Measurements from ENCODE around the gene COL23A1. TPM values are rescaled to one million over a fixed set of nuclear protein-coding genes. Genes with fewer than 3 reads are reported as not detected.

The COL23A1 gene
- polyA plus RNA-seq, 3 donors, result 0.11 to 0.21 TPM; not detected in 1

DNA sequence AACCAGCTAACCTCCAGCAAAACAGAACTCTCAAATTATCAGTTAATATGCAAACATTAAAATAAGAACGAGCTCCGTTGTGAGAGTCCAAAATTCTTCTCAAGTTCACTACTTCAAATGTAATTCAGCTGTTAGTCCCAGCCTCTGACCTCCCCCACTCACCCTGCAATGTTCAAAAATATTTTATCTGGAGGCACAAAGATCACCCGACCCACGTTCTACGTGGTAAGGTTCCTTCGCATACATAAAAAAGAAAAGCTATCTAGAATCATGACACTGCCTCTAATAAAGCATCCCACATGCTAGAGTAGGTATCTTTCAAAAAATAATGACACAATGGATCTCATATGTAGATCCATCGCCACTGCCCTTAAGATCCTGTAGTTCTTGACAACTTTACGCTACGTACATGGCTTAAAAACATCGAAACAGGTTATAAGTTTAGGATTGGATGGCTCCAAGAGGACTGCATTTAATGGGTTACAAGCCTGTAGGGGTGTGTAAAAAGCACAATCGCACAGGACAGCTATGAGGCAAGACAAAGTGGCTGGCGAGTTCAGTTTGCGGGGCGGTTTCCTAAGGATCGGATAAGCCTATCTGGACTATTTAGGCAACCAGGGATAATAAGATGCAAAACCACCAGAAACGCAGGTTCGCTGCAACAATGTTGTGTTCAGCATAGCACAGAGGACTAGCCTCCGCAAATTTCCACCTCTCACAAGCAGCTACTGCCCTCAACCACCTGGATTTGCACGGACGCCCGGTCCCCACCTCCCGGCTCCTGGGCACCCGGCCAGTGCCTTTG lies 35.7 kb upstream of the COL23A1 start:
- no peak for TF ChIP-seq CTCF (IDR thresholded peaks at IDR 0.05)
- peaks cover 42% of the 10 kb centered on the region for H4K20me1 ChIP-seq (ENCODE audit: insufficient read depth, low read length)
- H3K4me3 Mint-ChIP-seq, result peak overlapping the region; percentile 98
- peak in 1 of 3 donors; percentile 16 for DNase-seq
- H3K4me1 ChIP-seq (ENCODE audit: control insufficient read depth in 1 of 2, insufficient read depth in 2 of 2, low read length in 2 of 2), result peaks cover 23 to 27% of the 10 kb centered on the region in 2 donors
- peaks cover 15 to 23% of the 10 kb centered on the region in 2 donors for H3K36me3 Mint-ChIP-seq
- H3K9ac ChIP-seq (ENCODE audit: insufficient read depth, low read length, poor library complexity, severe bottlenecking), result peak overlapping the region; percentile 99
- no peaks in the 10 kb centered on the region for H3K27me3 ChIP-seq (ENCODE audit: control insufficient read depth in 2 of 2, insufficient read depth in 2 of 2, low read length in 2 of 2)
- peaks cover 59% of the 10 kb centered on the region for H3K79me2 ChIP-seq (ENCODE audit: insufficient read depth, low read length)
- H2AFZ ChIP-seq (ENCODE audit: insufficient read depth, low read depth, low read length, poor library complexity, severe bottlenecking), result peak overlapping the region; percentile 77
- peak overlapping the region; percentile 97 to 99 (median 98) for H3K27ac Mint-ChIP-seq
- no peaks in the 10 kb centered on the region for H3K9me3 ChIP-seq (replicated peaks in 1 of 2; ENCODE audit: control insufficient read depth in 1 of 2, insufficient read depth in 1 of 2, low read length in 2 of 2)
- H3K9me3 Mint-ChIP-seq, result peaks cover 0 to 1% (median 0%) of the 10 kb centered on the region in 7 donors
- peaks cover 23 to 25% of the 10 kb centered on the region in 2 donors for H3K36me3 ChIP-seq (replicated peaks in 1 of 2; ENCODE audit: control insufficient read depth in 1 of 2, insufficient read depth in 2 of 2, low read length in 2 of 2)
- H3K4me2 ChIP-seq (replicated peaks; ENCODE audit: extremely low read depth, low read length, poor library complexity, severe bottlenecking), result peak overlapping the region; percentile 92
- H3K4me1 Mint-ChIP-seq, result peaks cover 27% of the 10 kb centered on the region
- peak overlapping the region; percentile 63 to 97 (median 74) for H3K4me3 ChIP-seq (replicated peaks in 1 of 3; ENCODE audit: low read depth in 2 of 3, low read length in 3 of 3)
- peaks cover 0 to 4% (median 3%) of the 10 kb centered on the region in 3 donors for H3K27me3 Mint-ChIP-seq (ENCODE audit: low read depth in 3 of 3)
- H3K27ac ChIP-seq (ENCODE audit: low read depth in 1 of 2, low read length in 2 of 2), result peak overlapping the region; percentile 95 to 98
- WGBS (ENCODE audit: insufficient coverage), result under 1% methylated on average over 21 of the region's 23 CpGs
- intact Hi-C loops (cut with micrococcal nuclease), result loop anchor here (5.0 to 10.0 kb wide), 2 partner anchors 106 to 929 kb away; partner anchors contain the start of genes ZNF354A (in 2 of the 2) and RUFY1 (in 1 of the 2)

DNA sequence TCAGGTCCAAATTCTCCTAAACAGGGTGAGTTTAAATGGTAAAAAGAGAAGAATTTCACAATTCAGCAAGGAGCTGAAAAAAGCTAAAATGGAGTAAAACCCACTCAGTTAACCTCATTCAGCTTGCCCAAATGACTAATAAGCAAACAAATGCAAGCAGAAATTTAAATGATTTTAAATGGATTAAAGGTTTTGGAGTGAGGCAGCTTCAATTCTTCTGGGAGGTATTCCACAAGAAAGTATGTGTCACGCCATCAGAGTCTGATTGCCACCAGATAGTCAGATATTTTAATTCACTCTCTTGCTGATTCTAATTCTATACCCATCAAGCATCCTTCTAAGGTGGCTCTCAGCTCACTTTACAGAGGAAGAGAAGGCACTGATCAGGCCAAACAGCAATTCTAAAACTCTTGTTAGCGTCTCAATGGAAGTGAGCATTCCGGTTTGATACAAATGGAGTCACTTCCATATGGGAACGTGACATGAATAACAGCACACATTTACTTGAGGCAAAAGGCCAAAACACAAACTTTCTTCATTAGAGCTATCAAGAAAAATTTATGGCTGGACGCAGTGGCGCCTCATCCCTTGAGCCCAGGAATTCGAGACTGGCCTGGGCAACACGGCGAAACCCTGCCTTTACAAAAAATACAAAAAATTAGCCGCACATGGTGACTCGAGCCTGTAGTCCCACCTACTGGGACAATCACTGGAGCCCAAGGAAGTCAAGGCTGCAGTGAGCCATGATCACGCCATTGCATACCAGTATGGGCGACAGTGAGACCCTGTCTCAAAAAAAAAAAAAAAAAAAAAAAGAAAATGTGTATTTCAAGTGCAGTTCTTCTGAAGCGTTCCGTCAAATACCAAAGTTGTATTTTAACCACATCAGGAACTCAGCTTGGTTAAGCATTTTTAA lies 34.7 kb upstream of the COL23A1 start:
- peak overlapping the region; percentile 77 for H2AFZ ChIP-seq (ENCODE audit: insufficient read depth, low read depth, low read length, poor library complexity, severe bottlenecking)
- H3K4me1 Mint-ChIP-seq, result peaks cover 27% of the 10 kb centered on the region
- H3K4me3 Mint-ChIP-seq, result peak overlapping the region; percentile 98
- 41% methylated on average over 7 of the region's 15 CpGs for WGBS (ENCODE audit: insufficient coverage)
- intact Hi-C loops (cut with micrococcal nuclease), result loop anchor here (5.0 to 10.0 kb wide), 2 partner anchors 107 to 930 kb away; partner anchors contain the start of genes ZNF354A (in 2 of the 2) and RUFY1 (in 1 of the 2)
- peaks cover 25 to 33% of the 10 kb centered on the region in 2 donors for H3K36me3 Mint-ChIP-seq
- peak overlapping the region in 5 of 7 donors; percentile 58 to 98 (median 68) for H3K27ac Mint-ChIP-seq
- DNase-seq, result no peak
- H3K27me3 ChIP-seq (ENCODE audit: control insufficient read depth in 2 of 2, insufficient read depth in 2 of 2, low read length in 2 of 2), result no peaks in the 10 kb centered on the region
- peak overlapping the region; percentile 92 for H3K4me2 ChIP-seq (replicated peaks; ENCODE audit: extremely low read depth, low read length, poor library complexity, severe bottlenecking)
- peak overlapping the region in 1 of 2 donors; percentile 98 for H3K27ac ChIP-seq (ENCODE audit: low read depth in 1 of 2, low read length in 2 of 2)
- TF ChIP-seq CTCF (IDR thresholded peaks at IDR 0.05), result no peak
- H3K27me3 Mint-ChIP-seq (ENCODE audit: low read depth in 3 of 3), result peaks cover 0 to 4% (median 3%) of the 10 kb centered on the region in 3 donors
- peaks cover 33 to 35% of the 10 kb centered on the region in 2 donors for H3K36me3 ChIP-seq (replicated peaks in 1 of 2; ENCODE audit: control insufficient read depth in 1 of 2, insufficient read depth in 2 of 2, low read length in 2 of 2)
- peaks cover 0 to 1% (median 0%) of the 10 kb centered on the region in 7 donors for H3K9me3 Mint-ChIP-seq
- H4K20me1 ChIP-seq (ENCODE audit: insufficient read depth, low read length), result peaks cover 52% of the 10 kb centered on the region
- peaks cover 69% of the 10 kb centered on the region for H3K79me2 ChIP-seq (ENCODE audit: insufficient read depth, low read length)
- H3K4me1 ChIP-seq (ENCODE audit: control insufficient read depth in 1 of 2, insufficient read depth in 2 of 2, low read length in 2 of 2), result peaks cover 23 to 27% of the 10 kb centered on the region in 2 donors
- peak overlapping the region; percentile 99 for H3K9ac ChIP-seq (ENCODE audit: insufficient read depth, low read length, poor library complexity, severe bottlenecking)
- H3K4me3 ChIP-seq (replicated peaks in 1 of 3; ENCODE audit: low read depth in 2 of 3, low read length in 3 of 3), result peak overlapping the region; percentile 63 to 97 (median 74)
- H3K9me3 ChIP-seq (replicated peaks in 1 of 2; ENCODE audit: control insufficient read depth in 1 of 2, insufficient read depth in 1 of 2, low read length in 2 of 2), result no peaks in the 10 kb centered on the region
